A673 (cell line): Measurements from ENCODE around the gene BEND3. TPM values are rescaled to one million over a fixed set of nuclear protein-coding genes. Genes with fewer than 3 reads are reported as not detected.

Experiments
- BruUV-seq: library from RNA; stranded (reverse); fragments of 400-500 nt; replicated peaks from 2 replicates; lab custom pipeline; 2021; lab: Mats Ljungman, UMichigan
- CTCF ChIA-PET: fragments of 300-600 bp; sonication (Branson Sonifier 250); formaldehyde crosslinking; loops from one replicate; lab custom pipeline; 2022; ENCODE audit warnings: antibody characterized with exemption; lab: Charles Lee
- POLR2A ChIA-PET: fragments of 300-600 bp; sonication (Branson Sonifier 250); formaldehyde crosslinking; loops from one replicate; lab custom pipeline; 2022; ENCODE audit warnings: antibody characterized with exemption; ENCODE audit not compliant: low non-redundant PET; lab: Charles Lee
- DNase-seq: peaks from one replicate; pipeline ENCODE4 v3.0.0-alpha.2; 2015; ENCODE audit warnings: low spot score
- H3K27ac ChIP-seq: fragments of 200-600 bp; sonication (generic); 2 replicates; pipeline ENCODE4 v1.5.1; 2016; ENCODE audit warnings: mixed run types, low read depth, mild to moderate bottlenecking, mixed read lengths, antibody characterized with exemption, low read length; ENCODE audit not compliant: poor library complexity, severe bottlenecking
- H3K27me3 ChIP-seq: fragments of 200-600 bp; sonication (generic); replicated peaks from 2 replicates; pipeline ENCODE4 v1.6.1; 2017; ENCODE audit warnings: mixed run types, low read depth, mild to moderate bottlenecking, mixed read lengths, antibody characterized with exemption, low read length; ENCODE audit not compliant: insufficient read depth, poor library complexity
- H3K36me3 ChIP-seq: fragments of 200-600 bp; sonication (generic); 2 replicates; pipeline ENCODE4 v1.6.1; 2016; ENCODE audit warnings: mixed run types, mild to moderate bottlenecking, mixed read lengths, antibody characterized with exemption, low read length; ENCODE audit not compliant: insufficient read depth, poor library complexity, severe bottlenecking
- H3K4me1 ChIP-seq: fragments of 200-600 bp; sonication (generic); 2 replicates; pipeline ENCODE4 v1.6.1; 2017; ENCODE audit warnings: mixed run types, mild to moderate bottlenecking, mixed read lengths, antibody characterized with exemption, low read length; ENCODE audit not compliant: insufficient read depth, poor library complexity, severe bottlenecking
- H3K4me3 ChIP-seq: fragments of 200-600 bp; sonication (generic); 2 replicates; pipeline ENCODE4 v1.5.1; 2016; ENCODE audit warnings: low read depth, mixed run types, mild to moderate bottlenecking, mixed read lengths, low read length; ENCODE audit not compliant: poor library complexity, severe bottlenecking
- H3K9me3 ChIP-seq: fragments of 200-600 bp; sonication (generic); 2 replicates; pipeline ENCODE4 v1.6.1; 2016; ENCODE audit warnings: mixed run types, low read depth, mild to moderate bottlenecking, mixed read lengths, antibody characterized with exemption, low read length; ENCODE audit not compliant: poor library complexity, severe bottlenecking
- CTCF ChIP-seq: fragments of 300-800, 200-600 bp; sonication (generic); conservative IDR thresholded peaks from 2 replicates; pipeline ENCODE4 v1.5.1; 2017; ENCODE audit warnings: low read depth, mild to moderate bottlenecking, antibody characterized with exemption, low read length, moderate library complexity, mixed read lengths
- EZH2 ChIP-seq: fragments of 200-600 bp; sonication (generic); IDR thresholded peaks from 2 replicates; pipeline ENCODE4 v1.6.1; 2017; ENCODE audit warnings: borderline replicate concordance, low read depth, mild to moderate bottlenecking, mixed read lengths, antibody characterized with exemption, low read length; ENCODE audit not compliant: poor library complexity, severe bottlenecking
- intact Hi-C: fragments of 100-400 bp; cut with micrococcal nuclease; formaldehyde crosslinking; loops from one replicate; pipeline ENCODE4 v1.10.0; 2022; ENCODE audit not compliant: unreplicated experiment
- total RNA-seq: library from RNA; stranded (reverse); gene quantifications from 2 replicates; pipeline ENCODE4 v1.2.3, GENCODE V29; 2021

The BEND3 gene
- total RNA-seq, 1 experiment from 2014 or later = 10.9 TPM

- intact Hi-C loops = no loop called here
- no peak for DNase-seq
- Histone ChIP-seq H3K36me3 (no peaks in the 10 kb centered on the region), H3K4me1 (no peaks in the 10 kb centered on the region), H3K27me3 (no peaks in the 10 kb centered on the region), H3K9me3 (no peaks in the 10 kb centered on the region), H3K27ac (no peak overlapping the region), H3K4me3 (no peak overlapping the region)
- TF ChIP-seq CTCF (no peak), EZH2 (no peak)
- ChIA-PET CTCF (no interaction called here), POLR2A (no interaction called here)
- no TSS peak for BruUV-seq
These were observed 53.9 kb downstream of the BEND3 start for GRCh38 chr6:107061125-107062020.

- intact Hi-C loops = no loop called here
- TF ChIP-seq CTCF (no peak), EZH2 (no peak)
- H3K4me3 ChIP-seq = no peak overlapping the region
- ChIA-PET CTCF (no interaction called here), POLR2A (no interaction called here)
- no peaks in the 10 kb centered on the region for H3K36me3 ChIP-seq
- H3K4me1 ChIP-seq = no peaks in the 10 kb centered on the region
- no peaks in the 10 kb centered on the region for H3K27me3 ChIP-seq
- no peak for DNase-seq
- no peak overlapping the region for H3K27ac ChIP-seq
- no TSS peak for BruUV-seq
- no peaks in the 10 kb centered on the region for H3K9me3 ChIP-seq
These were observed 54.6 kb downstream of the BEND3 start for GRCh38 chr6:107060704-107061103.

- intact Hi-C loops = no loop called here
- Histone ChIP-seq H3K4me3 (no peak overlapping the region), H3K9me3 (no peaks in the 10 kb centered on the region), H3K4me1 (no peaks in the 10 kb centered on the region), H3K27me3 (no peaks in the 10 kb centered on the region), H3K36me3 (no peaks in the 10 kb centered on the region), H3K27ac (no peak overlapping the region)
- no peak for TF ChIP-seq EZH2
- TF ChIP-seq CTCF = no peak
- ChIA-PET CTCF (no interaction called here), POLR2A (no interaction called here)
- no peak for DNase-seq
- no TSS peak for BruUV-seq
These were observed 55.7 kb downstream of the BEND3 start for GRCh38 chr6:107059606-107060005.
